Measurements from ENCODE around the gene STXBP3. TPM values are rescaled to one million over a fixed set of nuclear protein-coding genes. Genes with fewer than 3 reads are reported as not detected.

Gene STXBP3
- total and polyA plus RNA-seq, 9 of the 15 experiments (the other 6 are each of a cell fraction or from before 2014, with no cell fraction given), result 32.5 to 52.5 (median 39.2) TPM

DNA sequence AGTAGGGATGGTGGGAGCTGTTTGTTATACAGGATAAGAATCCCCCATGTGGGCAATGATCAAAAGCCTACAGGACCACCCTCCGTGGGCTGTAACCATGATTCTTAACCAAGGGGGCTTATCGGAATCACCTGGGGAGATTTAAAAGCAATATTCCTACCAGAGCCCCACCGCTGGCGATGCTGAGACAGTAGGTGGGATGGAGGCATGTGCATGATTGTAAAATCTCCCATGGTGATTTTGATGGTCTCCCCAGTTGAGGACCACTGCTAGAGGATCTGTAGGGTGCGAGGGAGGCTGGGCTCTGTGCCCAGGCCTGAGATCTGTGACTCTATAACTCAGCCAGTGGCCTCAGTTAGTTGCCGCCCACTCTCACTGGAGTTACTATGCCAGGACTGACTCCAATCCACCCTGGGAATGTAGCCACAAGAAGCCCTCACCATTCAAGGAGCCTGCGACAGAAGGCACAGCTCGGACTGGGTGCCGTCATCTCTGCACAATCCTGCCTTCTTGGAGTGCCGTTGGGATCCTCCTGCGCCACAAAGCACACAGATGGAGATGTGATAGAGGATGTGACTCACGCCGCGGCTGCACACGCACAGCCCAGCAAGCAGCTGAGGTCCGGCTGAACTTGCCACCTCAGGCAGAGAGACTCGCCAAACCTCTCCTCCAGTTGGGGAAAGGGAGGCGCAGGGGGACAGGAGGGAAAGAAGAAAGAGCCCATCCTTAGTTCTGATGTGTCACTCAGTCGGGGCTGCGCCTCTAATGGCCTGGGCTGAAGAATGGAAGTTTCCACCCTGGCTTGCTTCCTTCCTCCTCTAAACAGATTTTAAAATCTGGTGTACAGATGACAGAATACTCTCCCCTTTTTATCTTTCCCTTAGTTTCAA lies 83.9 kb downstream of the STXBP3 start (continued):
- 0 out of 4 replicates have a peak, but pooled peaks of 1 of the 2 experiments have one; percentile 35 for TF ChIP-seq MAZ (CRISPR knock-in tag; conservative IDR thresholded peaks at IDR 0.05 in 1 of 2, IDR thresholded peaks at IDR 0.05 in 1 of 2)
- TF ChIP-seq SETDB1 (IDR thresholded peaks at IDR 0.05; ENCODE audit: low read length), result no peak
- no peak for TF ChIP-seq ZNF77 (CRISPR knock-in tag; IDR thresholded peaks at IDR 0.05)
- no peak for TF ChIP-seq RB1 (IDR thresholded peaks at IDR 0.05; ENCODE audit: low read depth)
- no peak for TF ChIP-seq TSC22D4 (tag; IDR thresholded peaks at IDR 0.05)
- TF ChIP-seq RAD21 (CRISPR knock-in tag; conservative IDR thresholded peaks at IDR 0.05 in 1 of 2, IDR thresholded peaks at IDR 0.05 in 1 of 2), result peak in 1 of 2 experiments; percentile 28; a peak in 2 of 4 replicates
- TF ChIP-seq NR4A1 (CRISPR knock-in tag; IDR thresholded peaks at IDR 0.05), result 0 out of 2 replicates have a peak, but pooled peaks have one; percentile 51
- TF ChIP-seq NR4A1 (tag; IDR thresholded peaks at IDR 0.05), result no peak
- TF ChIP-seq, protein P1, sequence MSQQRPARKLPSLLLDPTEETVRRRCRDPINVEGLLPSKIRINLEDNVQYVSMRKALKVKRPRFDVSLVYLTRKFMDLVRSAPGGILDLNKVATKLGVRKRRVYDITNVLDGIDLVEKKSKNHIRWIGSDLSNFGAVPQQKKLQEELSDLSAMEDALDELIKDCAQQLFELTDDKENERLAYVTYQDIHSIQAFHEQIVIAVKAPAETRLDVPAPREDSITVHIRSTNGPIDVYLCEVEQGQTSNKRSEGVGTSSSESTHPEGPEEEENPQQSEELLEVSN (IDR thresholded peaks at IDR 0.05; ENCODE audit: borderline replicate concordance in 1 of 2, extremely low read depth in 1 of 2, insufficient read depth in 1 of 2, insufficient read length in 1 of 2, low read depth in 1 of 2, low read length in 1 of 2, poor library complexity in 1 of 2, severe bottlenecking in 1 of 2), result peak in 1 of 2 experiments; percentile 8
- peak; percentile 15 for TF ChIP-seq TAF9B (IDR thresholded peaks at IDR 0.05; ENCODE audit: partially characterized antibody)
- TF ChIP-seq ZNF507 (tag; conservative IDR thresholded peaks at IDR 0.05), result no peak
- no peak for TF ChIP-seq HNRNPH1 (optimal IDR thresholded peaks at IDR 0.05; ENCODE audit: low read depth, low read length)
- TF ChIP-seq ZNF57 (CRISPR knock-in tag; IDR thresholded peaks at IDR 0.05), result no peak
- TF ChIP-seq KDM2B (CRISPR knock-in tag; IDR thresholded peaks at IDR 0.05), result no peak
- TF ChIP-seq SRSF3 (IDR thresholded peaks at IDR 0.05; ENCODE audit: insufficient read depth, low read length), result no peak
- TF ChIP-seq, protein P2, sequence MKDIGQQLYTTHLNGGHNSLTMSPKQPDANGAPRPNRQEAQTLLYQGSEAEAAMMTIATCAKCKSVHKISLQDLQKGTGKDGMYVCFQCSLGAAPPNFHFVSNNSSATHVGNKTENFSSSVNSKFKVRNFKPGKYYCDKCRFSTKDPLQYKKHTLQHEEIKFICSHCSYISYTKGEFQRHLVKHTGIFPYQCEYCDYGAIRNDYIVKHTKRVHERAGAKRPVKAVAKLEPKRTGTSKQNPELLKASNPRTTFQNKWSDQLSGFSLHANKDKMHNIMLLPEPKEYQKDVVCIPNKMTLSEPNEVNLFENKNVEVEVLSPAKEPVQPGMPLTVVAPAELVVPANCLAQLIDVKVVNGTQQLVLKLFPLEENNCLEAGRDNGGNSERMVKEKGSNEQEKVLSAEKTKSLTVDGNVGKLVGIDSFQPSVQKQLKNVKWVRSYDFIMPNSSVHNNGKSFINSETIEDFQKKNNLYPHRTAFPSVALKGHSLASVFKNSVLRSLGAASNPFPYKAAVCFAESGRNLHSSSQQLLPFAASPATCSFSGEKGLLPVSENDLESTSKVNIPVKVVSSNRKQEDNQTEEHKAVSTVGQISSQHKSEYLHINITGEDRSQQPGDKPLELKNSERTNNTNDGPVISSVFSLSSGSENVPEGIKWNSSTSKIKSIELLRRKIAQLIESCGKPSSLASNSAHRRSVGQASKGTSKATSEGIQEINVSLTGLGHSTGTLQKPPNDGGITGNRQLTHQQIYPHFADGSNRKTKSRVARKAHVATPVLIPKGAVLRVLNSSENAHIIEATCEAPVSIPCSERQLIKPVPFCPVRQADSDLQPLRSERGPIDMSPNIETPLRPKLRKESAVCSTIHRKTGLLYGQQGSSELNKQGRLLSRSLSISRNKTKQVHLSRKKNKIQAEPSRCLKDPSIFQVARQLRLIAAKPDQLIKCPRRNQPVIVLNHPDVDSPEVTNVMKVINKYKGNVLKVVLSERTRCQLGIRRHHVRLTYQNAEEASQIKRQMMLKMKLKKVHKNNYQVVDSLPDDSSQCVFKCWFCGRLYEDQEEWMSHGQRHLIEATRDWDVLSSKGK (CRISPR knock-in tag; IDR thresholded peaks at IDR 0.05), result no peak
